Measurements from ENCODE around the gene FBXO48.

The FBXO48 gene

GRCh38 chr2:68411397-68412126 lies 55.5 kb downstream of the FBXO48 start:
- no peak for TF ChIP-seq CTCF (IDR thresholded peaks at IDR 0.05; ENCODE audit: insufficient read depth, low read depth, low read length, missing control alignments)
- DNase-seq (ENCODE audit: low read depth): peak; percentile 80
- peak overlapping the region; percentile 39 for H3K4me3 ChIP-seq (ENCODE audit: low read depth, low read length)

Data from GM12865 (cell line).